ENCODE results near the gene C19orf85. TPM values are rescaled to one million over a fixed set of nuclear protein-coding genes. Genes with fewer than 3 reads are reported as not detected.

C19orf85 gene
- polyA plus RNA-seq, 1 experiment: not detected

DNA sequence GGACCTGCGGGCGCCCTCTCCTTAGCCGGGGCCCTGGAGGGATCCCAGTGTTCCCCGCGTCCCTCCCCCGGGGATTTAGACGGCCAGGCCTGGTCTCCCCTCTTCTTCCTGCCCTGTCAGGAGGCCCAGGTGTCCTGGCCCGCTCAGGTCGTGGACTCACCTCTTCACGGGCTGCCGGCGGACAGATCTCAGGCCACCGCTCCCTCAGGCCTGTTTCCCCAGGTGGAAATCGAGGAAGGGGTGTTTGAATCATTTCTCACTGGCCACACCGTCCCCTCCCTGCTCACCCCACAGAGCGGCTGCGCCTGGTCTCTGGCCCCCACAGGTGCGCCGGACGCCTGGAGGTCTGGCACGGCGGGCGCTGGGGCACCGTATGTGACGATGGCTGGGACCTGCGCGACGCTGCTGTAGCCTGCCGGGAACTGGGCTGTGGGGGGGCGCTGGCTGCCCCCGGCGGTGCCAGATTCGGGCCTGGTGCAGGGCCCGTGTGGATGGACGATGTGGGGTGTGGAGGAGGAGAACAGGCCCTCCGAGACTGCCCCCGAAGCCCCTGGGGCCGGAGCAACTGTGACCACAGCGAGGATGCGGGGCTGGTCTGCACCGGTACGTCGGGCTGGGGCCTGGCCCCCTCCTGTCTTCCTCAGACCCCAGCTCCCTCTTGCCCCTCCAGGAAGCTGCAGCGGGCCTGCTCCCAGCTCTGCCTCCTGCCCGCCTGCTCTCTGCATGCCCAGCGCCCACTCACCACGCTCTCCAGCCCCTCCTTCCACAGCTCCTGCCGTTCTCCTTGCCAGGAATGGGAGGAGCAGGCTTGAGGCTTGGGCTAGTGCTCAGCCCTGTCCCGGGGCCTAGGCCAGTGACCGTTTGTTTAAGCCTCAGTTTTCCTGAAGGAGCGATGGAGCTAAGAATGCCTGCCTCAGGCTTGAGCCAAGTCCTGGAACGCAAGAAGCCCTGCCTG, 26.2 kb upstream of the C19orf85 start:
- TF ChIP-seq CTCF (IDR thresholded peaks at IDR 0.05; ENCODE audit: low read depth, low read length): no peak
- Histone ChIP-seq H3K27me3 (ENCODE audit: control insufficient read depth, insufficient read depth, low read length) (no peaks in the 10 kb centered on the region), H3K9me3 (ENCODE audit: control insufficient read depth, insufficient read depth, low read length) (no peaks in the 10 kb centered on the region), H3K27ac (ENCODE audit: low read depth, low read length) (no peak overlapping the region), H3K4me3 (ENCODE audit: low read depth, low read length) (no peak overlapping the region)
- POLR2A ChIA-PET: interaction anchor here (1.0 kb wide), 1 partner anchor 29 kb away, joined by 3 read pairs; no protein-coding TSS in a partner anchor
- CTCF ChIA-PET: interaction anchor here (0.6 to 8.4 kb wide), 3 partner anchors 14 to 32 kb away, joined by 4 to 69 read pairs (median 62); no protein-coding TSS in a partner anchor
- no peak for DNase-seq (ENCODE audit: low read depth, low spot score)

- no peak for TF ChIP-seq CTCF (IDR thresholded peaks at IDR 0.05; ENCODE audit: low read depth, low read length)
- POLR2A ChIA-PET: interaction anchor here (1.1 kb wide), 1 partner anchor 14 kb away, joined by 6 read pairs; the partner anchor contains the start of gene ZNF628
- H3K27ac ChIP-seq (ENCODE audit: low read depth, low read length): no peak overlapping the region
- CTCF ChIA-PET: interaction anchor here (0.6 to 7.6 kb wide), 4 partner anchors 8 to 33 kb away, joined by 3 to 67 read pairs (median 33); no protein-coding TSS in a partner anchor
- H3K27me3 ChIP-seq (ENCODE audit: control insufficient read depth, insufficient read depth, low read length): no peaks in the 10 kb centered on the region
- no peaks in the 10 kb centered on the region; the same call in 1 of the 2 replicates for H3K9me3 ChIP-seq (ENCODE audit: control insufficient read depth, insufficient read depth, low read length)
- no peak for DNase-seq (ENCODE audit: low read depth, low spot score)
- H3K4me3 ChIP-seq (ENCODE audit: low read depth, low read length): no peak overlapping the region
Measured at GRCh38 chr19:55489711-55490477, 25.3 kb upstream of the C19orf85 start.

GRCh38 chr19:55488986-55489710, 24.6 kb upstream of the C19orf85 start:
- Histone ChIP-seq H3K27me3 (ENCODE audit: control insufficient read depth, insufficient read depth, low read length) (no peaks in the 10 kb centered on the region), H3K4me3 (ENCODE audit: low read depth, low read length) (peak overlapping the region; percentile 7; the same call in 1 of the 2 replicates), H3K27ac (ENCODE audit: low read depth, low read length) (no peak overlapping the region), H3K9me3 (ENCODE audit: control insufficient read depth, insufficient read depth, low read length) (no peaks in the 10 kb centered on the region; the same call in 1 of the 2 replicates)
- CTCF ChIA-PET: interaction anchor here (1.2 to 7.6 kb wide), 4 partner anchors 9 to 22 kb away, joined by 3 to 67 read pairs (median 52); no protein-coding TSS in a partner anchor
- POLR2A ChIA-PET: interaction anchor here (0.6 to 1.1 kb wide), 2 partner anchors 13 to 91 kb away, joined by 4 to 6 read pairs; partner anchors contain the start of gene ZNF628
- DNase-seq (ENCODE audit: low read depth, low spot score): no peak
- TF ChIP-seq CTCF (IDR thresholded peaks at IDR 0.05; ENCODE audit: low read depth, low read length): no peak

GRCh38 chr19:55487924-55488687, 23.6 kb upstream of the C19orf85 start, which contains the start of gene SSC5D:
TSS of gene SSC5D (plus strand) at chr19:55488436. CDS start at chr19:55488590, 154 bp downstream.
- H3K4me3 ChIP-seq (ENCODE audit: low read depth, low read length): peak within 1 kb of the TSS; percentile 77
- H3K9me3 ChIP-seq (ENCODE audit: control insufficient read depth, insufficient read depth, low read length): no peaks in the 10 kb centered on the region; the same call in 1 of the 2 replicates
- no peaks in the 10 kb centered on the region for H3K27me3 ChIP-seq (ENCODE audit: control insufficient read depth, insufficient read depth, low read length)
- H3K27ac ChIP-seq (ENCODE audit: low read depth, low read length): peak within 1 kb of the TSS; percentile 96
- DNase-seq (ENCODE audit: low read depth, low spot score): no peak
- POLR2A ChIA-PET: interaction anchor here (0.6 to 2.5 kb wide), 8 partner anchors 11 to 111 kb away, joined by 3 to 21 read pairs (median 6); partner anchors contain the start of genes FIZ1, ISOC2, UBE2S and ZNF628
- no peak for TF ChIP-seq CTCF (IDR thresholded peaks at IDR 0.05; ENCODE audit: low read depth, low read length)
- CTCF ChIA-PET: interaction anchor here (0.9 to 6.4 kb wide), 3 partner anchors 12 to 21 kb away, joined by 3 to 67 read pairs (median 42); partner anchors contain the start of gene ZNF628
